Astrocyte (in vitro differentiated cells and primary cell): Measurements from ENCODE around the gene MRPL4. TPM values are rescaled to one million over a fixed set of nuclear protein-coding genes. Genes with fewer than 3 reads are reported as not detected.

Experiments used
- DNase-seq: peaks from one replicate; pipeline ENCODE4 v3.0.0-alpha.2; 2010; ENCODE audit warnings: low read depth
- FAIRE-seq: peaks from 2 replicates; lab custom pipeline; 2011; peaks lifted over from hg19 to GRCh38; lab: Jason Lieb, UNC
- H2AFZ ChIP-seq: 2 replicates; pipeline ENCODE4 v1.6.0; 2012; ENCODE audit warnings: low read depth, low read length, inconsistent platforms
- H3K27ac ChIP-seq: 2 replicates; pipeline ENCODE4 v1.5.1; 2011; ENCODE audit warnings: low read depth, low read length, inconsistent platforms
- H3K27me3 ChIP-seq: 2 replicates; pipeline ENCODE4 v1.6.0; 2011; ENCODE audit warnings: low read length, inconsistent platforms; ENCODE audit not compliant: insufficient read depth
- H3K36me3 ChIP-seq: 2 replicates; pipeline ENCODE4 v1.5.1; 2011; ENCODE audit warnings: low read length, inconsistent platforms; ENCODE audit not compliant: insufficient read depth
- H3K4me1 ChIP-seq: 2 replicates; pipeline ENCODE4 v1.5.1; 2011; ENCODE audit warnings: low read length, inconsistent platforms; ENCODE audit not compliant: insufficient read depth
- H3K4me2 ChIP-seq: 2 replicates; pipeline ENCODE4 v1.6.0; 2012; ENCODE audit warnings: low read length, inconsistent platforms
- H3K4me3 ChIP-seq: 2 replicates; pipeline ENCODE4 v1.5.1; 2011; ENCODE audit warnings: low read depth, mild to moderate bottlenecking, low read length, inconsistent platforms; ENCODE audit not compliant: insufficient read depth
- H3K79me2 ChIP-seq: 2 replicates; pipeline ENCODE4 v1.6.0; 2012; ENCODE audit warnings: mild to moderate bottlenecking, low read length, inconsistent platforms; ENCODE audit not compliant: insufficient read depth
- H3K9ac ChIP-seq: 2 replicates; pipeline ENCODE4 v1.6.0; 2012; ENCODE audit warnings: mild to moderate bottlenecking, low read length, inconsistent platforms
- H3K9me3 ChIP-seq: 2 replicates; pipeline ENCODE4 v1.5.1; 2012; ENCODE audit warnings: low read depth, mild to moderate bottlenecking, low read length, inconsistent platforms; ENCODE audit not compliant: insufficient read depth
- H4K20me1 ChIP-seq: 2 replicates; pipeline ENCODE4 v1.6.0; 2012; ENCODE audit warnings: low read length, inconsistent platforms; ENCODE audit not compliant: insufficient read depth
- H3K27ac Mint-ChIP-seq: one replicate; pipeline ENCODE4 v1.8.0; 2021; ENCODE audit warnings: mild to moderate bottlenecking, mixed read lengths; ENCODE audit not compliant: unreplicated experiment
- H3K27me3 Mint-ChIP-seq: one replicate; pipeline ENCODE4 v1.8.0; 2021; ENCODE audit warnings: low read depth, mixed read lengths; ENCODE audit not compliant: unreplicated experiment
- H3K36me3 Mint-ChIP-seq: one replicate; pipeline ENCODE4 v1.8.0; 2021; ENCODE audit warnings: low read depth, mixed read lengths; ENCODE audit not compliant: unreplicated experiment
- H3K4me1 Mint-ChIP-seq: one replicate; pipeline ENCODE4 v1.8.0; 2021; ENCODE audit warnings: low read depth, mixed read lengths; ENCODE audit not compliant: unreplicated experiment
- H3K4me3 Mint-ChIP-seq: one replicate; pipeline ENCODE4 v1.8.0; 2021; ENCODE audit warnings: mild to moderate bottlenecking, moderate library complexity, mixed read lengths; ENCODE audit not compliant: unreplicated experiment
- H3K9me3 Mint-ChIP-seq: one replicate; pipeline ENCODE4 v1.8.0; 2021; ENCODE audit warnings: mild to moderate bottlenecking, mixed read lengths; ENCODE audit not compliant: unreplicated experiment
- EZH2 ChIP-seq: IDR thresholded peaks from 2 replicates; pipeline ENCODE4 v1.6.1; 2012; ENCODE audit warnings: mild to moderate bottlenecking, low read length, inconsistent platforms; ENCODE audit not compliant: insufficient read depth
- total RNA-seq: library from RNA; stranded (reverse); gene quantifications from 2 replicates; pipeline ENCODE4 v1.2.1, GENCODE V29; 2021
- TF ChIP-seq, protein P1 (sequence below): IDR thresholded peaks from 2 replicates; pipeline ENCODE4 v1.5.1; 2011; ENCODE audit warnings: low read depth, mild to moderate bottlenecking, inconsistent platforms, low read length, moderate library complexity; ENCODE audit not compliant: insufficient read depth

The MRPL4 gene
- total RNA-seq, 1 donor from 2014 or later, result 60.3 TPM

DNA sequence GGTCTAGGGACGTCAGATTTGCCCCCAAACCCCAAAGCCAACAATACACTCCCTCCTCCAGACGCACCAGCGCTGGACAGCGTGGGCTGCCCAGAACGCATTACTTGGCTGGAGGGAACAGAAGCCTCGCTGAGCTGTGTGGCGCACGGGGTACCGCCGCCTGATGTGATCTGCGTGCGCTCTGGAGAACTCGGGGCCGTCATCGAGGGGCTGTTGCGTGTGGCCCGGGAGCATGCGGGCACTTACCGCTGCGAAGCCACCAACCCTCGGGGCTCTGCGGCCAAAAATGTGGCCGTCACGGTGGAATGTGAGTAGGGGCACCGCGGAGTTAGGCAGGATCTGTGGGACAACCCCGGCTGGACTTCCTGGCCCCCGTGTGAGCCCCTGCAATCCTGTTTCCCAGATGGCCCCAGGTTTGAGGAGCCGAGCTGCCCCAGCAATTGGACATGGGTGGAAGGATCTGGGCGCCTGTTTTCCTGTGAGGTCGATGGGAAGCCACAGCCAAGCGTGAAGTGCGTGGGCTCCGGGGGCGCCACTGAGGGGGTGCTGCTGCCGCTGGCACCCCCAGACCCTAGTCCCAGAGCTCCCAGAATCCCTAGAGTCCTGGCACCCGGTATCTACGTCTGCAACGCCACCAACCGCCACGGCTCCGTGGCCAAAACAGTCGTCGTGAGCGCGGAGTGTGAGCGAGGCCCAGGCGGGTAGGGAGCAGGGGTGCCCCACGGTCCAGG lies 41.8 kb downstream of the MRPL4 start:
- H3K4me2 ChIP-seq, result no peak overlapping the region
- no peak for DNase-seq
- Mint-ChIP-seq H3K27me3 (peaks cover 66% of the 10 kb centered on the region), H3K36me3 (peaks cover 2% of the 10 kb centered on the region), H3K27ac (peak overlapping the region; percentile 47), H3K9me3 (peaks cover 28% of the 10 kb centered on the region), H3K4me1 (no peaks in the 10 kb centered on the region), H3K4me3 (no peak overlapping the region)
- no peak overlapping the region for H2AFZ ChIP-seq
- no peak overlapping the region for H3K4me3 ChIP-seq
- H3K9me3 ChIP-seq, result peaks cover 11% of the 10 kb centered on the region
- H3K27ac ChIP-seq, result no peak overlapping the region
- TF ChIP-seq, protein P1, sequence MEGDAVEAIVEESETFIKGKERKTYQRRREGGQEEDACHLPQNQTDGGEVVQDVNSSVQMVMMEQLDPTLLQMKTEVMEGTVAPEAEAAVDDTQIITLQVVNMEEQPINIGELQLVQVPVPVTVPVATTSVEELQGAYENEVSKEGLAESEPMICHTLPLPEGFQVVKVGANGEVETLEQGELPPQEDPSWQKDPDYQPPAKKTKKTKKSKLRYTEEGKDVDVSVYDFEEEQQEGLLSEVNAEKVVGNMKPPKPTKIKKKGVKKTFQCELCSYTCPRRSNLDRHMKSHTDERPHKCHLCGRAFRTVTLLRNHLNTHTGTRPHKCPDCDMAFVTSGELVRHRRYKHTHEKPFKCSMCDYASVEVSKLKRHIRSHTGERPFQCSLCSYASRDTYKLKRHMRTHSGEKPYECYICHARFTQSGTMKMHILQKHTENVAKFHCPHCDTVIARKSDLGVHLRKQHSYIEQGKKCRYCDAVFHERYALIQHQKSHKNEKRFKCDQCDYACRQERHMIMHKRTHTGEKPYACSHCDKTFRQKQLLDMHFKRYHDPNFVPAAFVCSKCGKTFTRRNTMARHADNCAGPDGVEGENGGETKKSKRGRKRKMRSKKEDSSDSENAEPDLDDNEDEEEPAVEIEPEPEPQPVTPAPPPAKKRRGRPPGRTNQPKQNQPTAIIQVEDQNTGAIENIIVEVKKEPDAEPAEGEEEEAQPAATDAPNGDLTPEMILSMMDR, result no peak
- no peak for TF ChIP-seq EZH2
- peaks cover 63% of the 10 kb centered on the region for H3K27me3 ChIP-seq
- H3K36me3 ChIP-seq, result no peaks in the 10 kb centered on the region
- H3K4me1 ChIP-seq, result peaks cover 30% of the 10 kb centered on the region
- no peak overlapping the region for H3K9ac ChIP-seq
- no peaks in the 10 kb centered on the region for H3K79me2 ChIP-seq
- H4K20me1 ChIP-seq, result peaks cover 16% of the 10 kb centered on the region
- FAIRE-seq, result no peak

DNA sequence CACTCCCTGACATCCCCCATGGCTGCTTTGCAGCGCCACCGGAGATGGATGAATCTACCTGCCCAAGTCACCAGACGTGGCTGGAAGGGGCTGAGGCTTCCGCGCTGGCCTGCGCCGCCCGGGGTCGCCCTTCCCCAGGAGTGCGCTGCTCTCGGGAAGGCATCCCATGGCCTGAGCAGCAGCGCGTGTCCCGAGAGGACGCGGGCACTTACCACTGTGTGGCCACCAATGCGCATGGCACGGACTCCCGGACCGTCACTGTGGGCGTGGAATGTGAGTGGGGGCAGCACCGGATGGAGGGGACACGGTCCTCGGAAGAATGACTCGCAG lies 42.3 kb downstream of the MRPL4 start:
- H3K4me3 ChIP-seq, result no peak overlapping the region
- TF ChIP-seq, protein P1, result no peak
- TF ChIP-seq EZH2, result peak; percentile 26
- no peak overlapping the region for H3K4me2 ChIP-seq
- FAIRE-seq (no peak), DNase-seq (no peak)
- Mint-ChIP-seq H3K27me3 (peaks cover 62% of the 10 kb centered on the region), H3K36me3 (peaks cover 2% of the 10 kb centered on the region), H3K4me3 (no peak overlapping the region), H3K27ac (no peak overlapping the region), H3K9me3 (peaks cover 28% of the 10 kb centered on the region), H3K4me1 (no peaks in the 10 kb centered on the region)
- peaks cover 16% of the 10 kb centered on the region for H4K20me1 ChIP-seq
- H2AFZ ChIP-seq, result no peak overlapping the region
- H3K27ac ChIP-seq, result no peak overlapping the region
- peaks cover 28% of the 10 kb centered on the region for H3K4me1 ChIP-seq
- H3K27me3 ChIP-seq, result peaks cover 63% of the 10 kb centered on the region
- H3K9ac ChIP-seq, result no peak overlapping the region
- no peaks in the 10 kb centered on the region for H3K79me2 ChIP-seq
- no peaks in the 10 kb centered on the region for H3K36me3 ChIP-seq
- H3K9me3 ChIP-seq, result peaks cover 11% of the 10 kb centered on the region

DNA sequence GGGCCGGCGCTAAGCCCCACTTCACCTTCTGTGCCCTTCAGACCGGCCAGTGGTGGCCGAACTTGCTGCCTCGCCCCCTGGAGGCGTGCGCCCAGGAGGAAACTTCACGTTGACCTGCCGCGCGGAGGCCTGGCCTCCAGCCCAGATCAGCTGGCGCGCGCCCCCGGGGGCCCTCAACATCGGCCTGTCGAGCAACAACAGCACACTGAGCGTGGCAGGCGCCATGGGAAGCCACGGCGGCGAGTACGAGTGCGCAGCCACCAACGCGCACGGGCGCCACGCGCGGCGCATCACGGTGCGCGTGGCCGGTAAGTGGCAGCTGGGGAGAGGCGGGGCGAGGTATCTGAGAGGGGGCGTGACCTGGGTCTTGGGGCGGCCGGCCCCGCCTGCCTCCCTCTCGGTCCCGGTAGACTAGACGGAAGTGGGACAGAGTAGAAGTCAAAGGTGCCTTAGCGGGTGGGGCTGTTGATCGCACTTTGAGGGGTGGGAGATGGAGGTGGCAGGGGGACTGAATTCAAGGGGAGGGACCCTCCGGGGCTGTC lies 43.4 kb downstream of the MRPL4 start:
- Mint-ChIP-seq H3K4me1 (no peaks in the 10 kb centered on the region), H3K36me3 (peaks cover 2% of the 10 kb centered on the region), H3K9me3 (peaks cover 24% of the 10 kb centered on the region), H3K4me3 (no peak overlapping the region), H3K27ac (no peak overlapping the region), H3K27me3 (peaks cover 57% of the 10 kb centered on the region)
- peak overlapping the region; percentile 63 for H3K4me2 ChIP-seq
- no peaks in the 10 kb centered on the region for H3K79me2 ChIP-seq
- H3K4me1 ChIP-seq, result peaks cover 25% of the 10 kb centered on the region
- H4K20me1 ChIP-seq, result peaks cover 13% of the 10 kb centered on the region
- no peak for DNase-seq
- TF ChIP-seq, protein P1, result no peak
- peak; percentile 75 for TF ChIP-seq EZH2
- no peak overlapping the region for H2AFZ ChIP-seq
- no peak overlapping the region for H3K9ac ChIP-seq
- no peak overlapping the region for H3K4me3 ChIP-seq
- no peak overlapping the region for H3K27ac ChIP-seq
- peaks cover 11% of the 10 kb centered on the region for H3K9me3 ChIP-seq
- no peak for FAIRE-seq
- H3K27me3 ChIP-seq, result peaks cover 56% of the 10 kb centered on the region
- H3K36me3 ChIP-seq, result no peaks in the 10 kb centered on the region
